Measurements from ENCODE around the gene CLEC9A. TPM values are rescaled to one million over a fixed set of nuclear protein-coding genes. Genes with fewer than 3 reads are reported as not detected.

Gene CLEC9A
- total RNA-seq, 2 experiments from 2014 or later, result not detected

DNA sequence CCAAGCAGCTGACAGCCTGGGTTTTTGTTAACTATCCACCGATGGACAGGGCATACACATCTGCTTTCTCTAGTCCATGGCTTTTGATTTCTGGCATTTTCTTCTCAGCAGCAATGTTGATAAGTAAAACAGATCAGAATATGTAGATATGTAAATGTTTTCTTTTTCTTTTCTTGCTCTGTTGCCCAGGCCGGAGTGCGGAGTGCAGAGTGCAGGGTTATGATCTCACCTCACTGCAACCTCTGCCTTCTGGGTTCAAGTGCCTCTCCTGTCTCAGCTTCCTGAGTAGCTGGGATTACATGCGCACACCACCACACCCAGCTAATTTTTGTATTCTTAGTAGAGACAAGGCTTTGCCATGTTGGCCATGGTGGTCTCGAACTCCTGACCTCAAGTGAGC lies 27.9 kb downstream of the CLEC9A start:
- H3K27ac Mint-ChIP-seq, result no peak overlapping the region
- DNase-seq (no peak), ATAC-seq (no peak)
- no peaks in the 10 kb centered on the region for H3K9me3 Mint-ChIP-seq
- H3K36me3 Mint-ChIP-seq (ENCODE audit: low read depth), result no peaks in the 10 kb centered on the region
- no peak overlapping the region for H3K4me3 Mint-ChIP-seq
- ChIA-PET CTCF (no interaction called here), POLR2A (no interaction called here)
- H3K27me3 Mint-ChIP-seq, result peaks cover 9% of the 10 kb centered on the region
- H3K4me1 Mint-ChIP-seq (ENCODE audit: low read depth), result no peaks in the 10 kb centered on the region
- intact Hi-C loops (cut with micrococcal nuclease), result no loop called here
- TF ChIP-seq CTCF (IDR thresholded peaks at IDR 0.05), result no peak

GRCh38 chr12:10065241-10065640 lies 34.8 kb downstream of the CLEC9A start:
- ChIA-PET POLR2A (no interaction called here), CTCF (interaction anchor here (0.8 kb wide), 1 partner anchor 685 kb away, joined by 3 read pairs; no protein-coding TSS in a partner anchor)
- no peak overlapping the region for H3K27ac Mint-ChIP-seq
- ATAC-seq (no peak), DNase-seq (no peak)
- no peaks in the 10 kb centered on the region for H3K4me1 Mint-ChIP-seq (ENCODE audit: low read depth)
- H3K4me3 Mint-ChIP-seq, result no peak overlapping the region
- H3K27me3 Mint-ChIP-seq, result peaks cover 26% of the 10 kb centered on the region
- no peaks in the 10 kb centered on the region for H3K36me3 Mint-ChIP-seq (ENCODE audit: low read depth)
- intact Hi-C loops (cut with micrococcal nuclease), result no loop called here
- TF ChIP-seq CTCF (IDR thresholded peaks at IDR 0.05), result no peak
- H3K9me3 Mint-ChIP-seq, result no peaks in the 10 kb centered on the region

- POLR2A ChIA-PET, result no interaction called here
- no peaks in the 10 kb centered on the region for H3K9me3 Mint-ChIP-seq
- no peak for TF ChIP-seq CTCF (IDR thresholded peaks at IDR 0.05)
- no peaks in the 10 kb centered on the region for H3K36me3 Mint-ChIP-seq (ENCODE audit: low read depth)
- H3K27me3 Mint-ChIP-seq, result peaks cover 27% of the 10 kb centered on the region
- DNase-seq, result no peak
- CTCF ChIA-PET, result no interaction called here
- intact Hi-C loops (cut with micrococcal nuclease), result no loop called here
- no peak overlapping the region for H3K27ac Mint-ChIP-seq
- H3K4me3 Mint-ChIP-seq, result no peak overlapping the region
- H3K4me1 Mint-ChIP-seq (ENCODE audit: low read depth), result no peaks in the 10 kb centered on the region
- ATAC-seq, result no peak
These were observed 36.8 kb downstream of the CLEC9A start for GRCh38 chr12:10067264-10067663.

GRCh38 chr12:10067942-10068341 lies 37.5 kb downstream of the CLEC9A start:
- no peaks in the 10 kb centered on the region for H3K9me3 Mint-ChIP-seq
- H3K4me1 Mint-ChIP-seq (ENCODE audit: low read depth), result no peaks in the 10 kb centered on the region
- no peak for TF ChIP-seq CTCF (IDR thresholded peaks at IDR 0.05)
- H3K27ac Mint-ChIP-seq, result no peak overlapping the region
- intact Hi-C loops (cut with micrococcal nuclease), result no loop called here
- POLR2A ChIA-PET, result no interaction called here
- H3K27me3 Mint-ChIP-seq, result peaks cover 27% of the 10 kb centered on the region
- ATAC-seq (no peak), DNase-seq (no peak)
- no peaks in the 10 kb centered on the region for H3K36me3 Mint-ChIP-seq (ENCODE audit: low read depth)
- CTCF ChIA-PET, result interaction anchor here (1.7 kb wide), 1 partner anchor 128 kb away, joined by 4 read pairs; no protein-coding TSS in a partner anchor
- H3K4me3 Mint-ChIP-seq, result no peak overlapping the region

DNA sequence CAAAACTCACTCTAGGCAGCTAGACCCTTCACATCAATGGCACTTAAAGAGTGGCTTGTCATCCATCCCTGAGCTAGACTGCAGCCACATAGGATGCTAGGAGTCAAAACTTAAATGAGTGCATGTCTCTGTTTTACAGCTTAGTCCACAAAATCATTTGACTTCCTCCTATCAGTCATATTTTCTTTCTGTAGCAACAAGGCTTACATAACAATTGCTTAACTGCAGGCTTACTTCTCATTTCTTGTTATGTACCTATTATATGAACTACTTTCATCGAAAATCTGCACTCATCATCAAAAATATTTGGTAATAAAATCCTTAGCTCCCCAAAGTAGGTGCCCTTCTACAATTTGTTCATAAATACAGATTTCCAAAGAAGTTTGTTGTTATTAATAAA lies 38.2 kb downstream of the CLEC9A start:
- CTCF ChIA-PET, result interaction anchor here (0.9 to 1.7 kb wide), 2 partner anchors 30 to 129 kb away, joined by 4 read pairs; no protein-coding TSS in a partner anchor
- H3K36me3 Mint-ChIP-seq (ENCODE audit: low read depth), result no peaks in the 10 kb centered on the region

More for the DNA sequence above, 38.2 kb downstream of the CLEC9A start:
- intact Hi-C loops (cut with micrococcal nuclease), result no loop called here
- Mint-ChIP-seq H3K9me3 (no peaks in the 10 kb centered on the region), H3K4me3 (no peak overlapping the region), H3K4me1 (ENCODE audit: low read depth) (no peaks in the 10 kb centered on the region), H3K27ac (no peak overlapping the region), H3K27me3 (peaks cover 27% of the 10 kb centered on the region)
- no peak for TF ChIP-seq CTCF (IDR thresholded peaks at IDR 0.05)
- ATAC-seq (no peak), DNase-seq (no peak)
- POLR2A ChIA-PET, result no interaction called here
